KOPT-K1 (cell line): ENCODE measurements around the gene ATP5PB.

Source experiments
- H3K27ac ChIP-seq: fragments of 200-600 bp; sonication (generic); 2 replicates; pipeline ENCODE4 v1.5.1; 2016; ENCODE audit warnings: antibody characterized with exemption, mild to moderate bottlenecking, low read depth, low read length; ENCODE audit not compliant: poor library complexity, severe bottlenecking
- H3K36me3 ChIP-seq: fragments of 200-600 bp; sonication (generic); 2 replicates; pipeline ENCODE4 v1.5.1; 2017; ENCODE audit warnings: antibody characterized with exemption, mild to moderate bottlenecking, low read length, moderate library complexity; ENCODE audit not compliant: insufficient read depth
- H3K9me3 ChIP-seq: fragments of 200-600 bp; sonication (generic); 2 replicates; pipeline ENCODE4 v1.5.1; 2017; ENCODE audit warnings: antibody characterized with exemption, low read length, mild to moderate bottlenecking; ENCODE audit not compliant: insufficient read depth, poor library complexity, severe bottlenecking

ATP5PB gene

GRCh38 chr1:111462370-111463028 lies 13.2 kb downstream of the ATP5PB start:
- Histone ChIP-seq H3K27ac (no peak overlapping the region), H3K9me3 (no peaks in the 10 kb centered on the region), H3K36me3 (peaks cover 74% of the 10 kb centered on the region)

GRCh38 chr1:111463029-111463683 lies 13.9 kb downstream of the ATP5PB start:
- Histone ChIP-seq H3K9me3 (no peaks in the 10 kb centered on the region), H3K36me3 (peaks cover 74% of the 10 kb centered on the region), H3K27ac (no peak overlapping the region)

- H3K36me3 ChIP-seq = peaks cover 68% of the 10 kb centered on the region
Observed at GRCh38 chr1:111465754-111466153, 16.5 kb downstream of the ATP5PB start.

GRCh38 chr1:111466480-111466879 lies 17.2 kb downstream of the ATP5PB start:
- Histone ChIP-seq H3K36me3 (peaks cover 60% of the 10 kb centered on the region), H3K9me3 (no peaks in the 10 kb centered on the region), H3K27ac (no peak overlapping the region)

More at GRCh38 chr1:111465754-111466153, 16.5 kb downstream of the ATP5PB start:
- no peaks in the 10 kb centered on the region for H3K9me3 ChIP-seq
- no peak overlapping the region for H3K27ac ChIP-seq

GRCh38 chr1:111467865-111468716 lies 18.8 kb downstream of the ATP5PB start:
- Histone ChIP-seq H3K27ac (no peak overlapping the region), H3K9me3 (no peaks in the 10 kb centered on the region)

GRCh38 chr1:111468717-111469100 lies 19.4 kb downstream of the ATP5PB start:
- no peak overlapping the region for H3K27ac ChIP-seq
- no peaks in the 10 kb centered on the region for H3K9me3 ChIP-seq
- H3K36me3 ChIP-seq = peaks cover 40% of the 10 kb centered on the region

More at GRCh38 chr1:111467865-111468716, 18.8 kb downstream of the ATP5PB start:
- peaks cover 44% of the 10 kb centered on the region for H3K36me3 ChIP-seq

- Histone ChIP-seq H3K27ac (no peak overlapping the region), H3K9me3 (no peaks in the 10 kb centered on the region), H3K36me3 (peaks cover 33% of the 10 kb centered on the region)
Observed at GRCh38 chr1:111469539-111469938, 20.3 kb downstream of the ATP5PB start.

GRCh38 chr1:111470596-111470995 lies 21.3 kb downstream of the ATP5PB start:
- H3K27ac ChIP-seq = peak overlapping the region; percentile 79
- peaks cover 33% of the 10 kb centered on the region for H3K36me3 ChIP-seq
- no peaks in the 10 kb centered on the region for H3K9me3 ChIP-seq

GRCh38 chr1:111471012-111471411 lies 21.7 kb downstream of the ATP5PB start:
- Histone ChIP-seq H3K27ac (peak overlapping the region; percentile 79), H3K36me3 (peaks cover 33% of the 10 kb centered on the region), H3K9me3 (no peaks in the 10 kb centered on the region)

- Histone ChIP-seq H3K27ac (peak overlapping the region; percentile 79), H3K36me3 (peaks cover 33% of the 10 kb centered on the region), H3K9me3 (no peaks in the 10 kb centered on the region)
Observed at GRCh38 chr1:111471538-111471937, 22.3 kb downstream of the ATP5PB start.

- Histone ChIP-seq H3K27ac (no peak overlapping the region), H3K36me3 (peaks cover 11% of the 10 kb centered on the region)
Observed at GRCh38 chr1:111474106-111474505, 24.8 kb downstream of the ATP5PB start.

GRCh38 chr1:111474521-111474920 lies 25.3 kb downstream of the ATP5PB start:
- H3K9me3 ChIP-seq = no peaks in the 10 kb centered on the region
- no peak overlapping the region for H3K27ac ChIP-seq

More at GRCh38 chr1:111474106-111474505, 24.8 kb downstream of the ATP5PB start:
- H3K9me3 ChIP-seq = no peaks in the 10 kb centered on the region

GRCh38 chr1:111475701-111476100 lies 26.4 kb downstream of the ATP5PB start:
- Histone ChIP-seq H3K27ac (peak overlapping the region; percentile 86), H3K36me3 (no peaks in the 10 kb centered on the region), H3K9me3 (no peaks in the 10 kb centered on the region)

More at GRCh38 chr1:111474521-111474920, 25.3 kb downstream of the ATP5PB start:
- peaks cover 6% of the 10 kb centered on the region; the same call in 1 of the 2 replicates for H3K36me3 ChIP-seq

- Histone ChIP-seq H3K36me3 (no peaks in the 10 kb centered on the region), H3K9me3 (no peaks in the 10 kb centered on the region), H3K27ac (peak overlapping the region; percentile 86)
Observed at GRCh38 chr1:111476214-111476613, 26.9 kb downstream of the ATP5PB start.

- peak overlapping the region; percentile 86 for H3K27ac ChIP-seq
- H3K9me3 ChIP-seq = no peaks in the 10 kb centered on the region
- no peaks in the 10 kb centered on the region for H3K36me3 ChIP-seq
Observed at GRCh38 chr1:111476761-111477309, 27.6 kb downstream of the ATP5PB start.
